HEK293T (cell line): Measurements from ENCODE around the gene IKZF5.
A peak's percentile ranks its signal among the peaks of the same experiment; 100 is the strongest.

Source experiments
- CTCF ChIA-PET: fragments of 350-600 bp; formaldehyde crosslinking; extraction: SDS; loops from one replicate; lab custom pipeline; 2021; ENCODE audit warnings: antibody characterized with exemption, inconsistent platforms; lab: Yijun Ruan, JAX
- POLR2A ChIA-PET: fragments of 350-600 bp; formaldehyde crosslinking; extraction: SDS; loops from one replicate; lab custom pipeline; 2020; ENCODE audit warnings: antibody characterized with exemption, inconsistent platforms; lab: Yijun Ruan, JAX
- DNase-seq: peaks from one replicate; pipeline ENCODE4 v3.0.0; 2012; ENCODE audit warnings: mixed read lengths; ENCODE audit errors: extremely low spot score
- ARNT ChIP-seq: fragments of 450-650 bp; IDR thresholded peaks from 2 replicates; pipeline ENCODE4 v1.6.1; 2017; ENCODE audit warnings: mild to moderate bottlenecking
- BHLHE40 ChIP-seq: fragments of 450-650 bp; IDR thresholded peaks from 2 replicates; pipeline ENCODE4 v1.6.1; 2016; ENCODE audit warnings: mild to moderate bottlenecking, moderate library complexity, borderline replicate concordance
- CTBP1 ChIP-seq: fragments of 450-650 bp; IDR thresholded peaks from 2 replicates; pipeline ENCODE4 v1.6.1; 2016; ENCODE audit warnings: borderline replicate concordance
- ELF4 ChIP-seq: fragments of 450-650 bp; IDR thresholded peaks from 2 replicates; pipeline ENCODE4 v1.6.1; 2017; ENCODE audit warnings: antibody characterized with exemption
- FOXA1 ChIP-seq: fragments of 450-650 bp; IDR thresholded peaks from 2 replicates; pipeline ENCODE4 v1.6.1; 2016; ENCODE audit warnings: mild to moderate bottlenecking
- FOXK2 ChIP-seq: fragments of 450-650 bp; IDR thresholded peaks from 2 replicates; pipeline ENCODE4 v1.6.1; 2016; ENCODE audit warnings: mild to moderate bottlenecking
- FOXM1 ChIP-seq: fragments of 450-650 bp; IDR thresholded peaks from 2 replicates; pipeline ENCODE4 v1.6.1; 2017; ENCODE audit warnings: mild to moderate bottlenecking, borderline replicate concordance
- HDGF ChIP-seq: fragments of 450-650 bp; IDR thresholded peaks from 2 replicates; pipeline ENCODE4 v1.6.1; 2017; ENCODE audit warnings: antibody characterized with exemption, borderline replicate concordance
- L3MBTL2 ChIP-seq: fragments of 450-650 bp; conservative IDR thresholded peaks from 2 replicates; pipeline ENCODE4 v1.6.1; 2016; ENCODE audit warnings: mild to moderate bottlenecking
- LEF1 ChIP-seq: fragments of 450-650 bp; IDR thresholded peaks from 2 replicates; pipeline ENCODE4 v1.6.1; 2017; ENCODE audit warnings: mild to moderate bottlenecking, borderline replicate concordance
- NFRKB ChIP-seq: fragments of 450-650 bp; IDR thresholded peaks from 2 replicates; pipeline ENCODE4 v1.6.1; 2016; ENCODE audit warnings: mild to moderate bottlenecking, moderate library complexity
- SP1 ChIP-seq: fragments of 450-650 bp; IDR thresholded peaks from 2 replicates; pipeline ENCODE4 v1.6.1; 2017
- SUZ12 ChIP-seq: fragments of 450-650 bp; IDR thresholded peaks from 2 replicates; pipeline ENCODE4 v1.6.1; 2016; ENCODE audit warnings: mild to moderate bottlenecking
- TARDBP ChIP-seq: fragments of 450-650 bp; IDR thresholded peaks from 2 replicates; pipeline ENCODE4 v1.6.1; 2016
- ZNF384 ChIP-seq: fragments of 450-650 bp; IDR thresholded peaks from 2 replicates; pipeline ENCODE4 v1.6.1; 2016
- TF ChIP-seq, protein P1 (sequence below): fragments of 450-650 bp; IDR thresholded peaks from 2 replicates; pipeline ENCODE4 v1.6.1; 2016

Gene IKZF5

DNA sequence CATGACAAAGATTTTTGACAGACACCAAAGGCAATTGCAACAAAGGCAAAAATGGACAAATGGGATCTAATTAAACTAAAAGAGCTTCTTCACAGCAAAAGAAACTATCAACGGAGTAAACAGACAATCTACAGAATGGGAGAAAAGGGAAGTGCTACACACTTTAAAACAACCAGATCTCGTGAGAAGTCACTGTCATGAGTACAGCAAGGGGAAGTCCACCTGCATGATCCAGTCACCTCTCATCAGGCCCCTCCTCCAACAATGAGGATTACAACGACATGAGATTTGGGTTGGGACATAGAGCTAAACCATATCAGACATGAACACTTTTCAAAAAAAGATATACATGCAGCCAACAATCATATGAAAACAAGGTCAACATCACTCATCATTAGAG lies 39.9 kb downstream of the IKZF5 start:
- POLR2A ChIA-PET: no interaction called here
- DNase-seq: no peak

DNA sequence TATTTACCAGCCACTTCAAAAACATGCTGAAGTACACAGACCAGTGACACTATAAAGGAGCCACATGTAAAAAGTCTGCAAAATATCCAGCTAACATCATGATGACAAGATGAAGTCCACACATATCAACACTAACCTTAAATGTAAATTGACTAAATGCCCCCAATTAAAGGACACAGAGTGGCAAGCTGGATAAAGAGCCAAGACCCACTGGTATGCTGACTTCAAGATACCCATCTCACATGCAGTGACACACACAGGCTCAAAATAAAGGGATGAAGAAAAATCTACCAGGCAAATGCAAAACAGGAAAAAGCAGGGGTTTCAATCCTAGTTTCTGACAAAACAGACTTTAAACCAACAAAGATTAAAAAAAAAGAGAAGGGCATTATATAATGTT lies 41.7 kb downstream of the IKZF5 start:
- DNase-seq: no peak
- TF ChIP-seq BHLHE40: no peak
- TF ChIP-seq HDGF: no peak
- TF ChIP-seq SP1: no peak
- no peak for TF ChIP-seq TARDBP
- TF ChIP-seq, protein P1, sequence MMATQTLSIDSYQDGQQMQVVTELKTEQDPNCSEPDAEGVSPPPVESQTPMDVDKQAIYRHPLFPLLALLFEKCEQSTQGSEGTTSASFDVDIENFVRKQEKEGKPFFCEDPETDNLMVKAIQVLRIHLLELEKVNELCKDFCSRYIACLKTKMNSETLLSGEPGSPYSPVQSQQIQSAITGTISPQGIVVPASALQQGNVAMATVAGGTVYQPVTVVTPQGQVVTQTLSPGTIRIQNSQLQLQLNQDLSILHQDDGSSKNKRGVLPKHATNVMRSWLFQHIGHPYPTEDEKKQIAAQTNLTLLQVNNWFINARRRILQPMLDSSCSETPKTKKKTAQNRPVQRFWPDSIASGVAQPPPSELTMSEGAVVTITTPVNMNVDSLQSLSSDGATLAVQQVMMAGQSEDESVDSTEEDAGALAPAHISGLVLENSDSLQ: no peak
- no peak for TF ChIP-seq NFRKB
- no peak for TF ChIP-seq FOXK2
- TF ChIP-seq FOXM1: no peak
- TF ChIP-seq ZNF384: no peak
- TF ChIP-seq LEF1: no peak
- no peak for TF ChIP-seq FOXA1
- ChIA-PET CTCF (no interaction called here), POLR2A (no interaction called here)

More for the DNA sequence above, 39.9 kb downstream of the IKZF5 start:
- TF ChIP-seq FOXA1: no peak
- TF ChIP-seq, protein P1: no peak
- TF ChIP-seq SUZ12: no peak
- TF ChIP-seq HDGF: no peak
- no peak for TF ChIP-seq L3MBTL2
- TF ChIP-seq ARNT: no peak
- no peak for TF ChIP-seq CTBP1
- TF ChIP-seq FOXK2: no peak
- TF ChIP-seq ZNF384: no peak
- TF ChIP-seq NFRKB: no peak
- no peak for TF ChIP-seq SP1
- TF ChIP-seq BHLHE40: no peak
- TF ChIP-seq LEF1: no peak
- TF ChIP-seq FOXM1: no peak
- TF ChIP-seq ELF4: no peak
- TF ChIP-seq TARDBP: no peak
- CTCF ChIA-PET: interaction anchor here (0.6 kb wide), 1 partner anchor 14 kb away, joined by 3 read pairs; no protein-coding TSS in a partner anchor

DNA sequence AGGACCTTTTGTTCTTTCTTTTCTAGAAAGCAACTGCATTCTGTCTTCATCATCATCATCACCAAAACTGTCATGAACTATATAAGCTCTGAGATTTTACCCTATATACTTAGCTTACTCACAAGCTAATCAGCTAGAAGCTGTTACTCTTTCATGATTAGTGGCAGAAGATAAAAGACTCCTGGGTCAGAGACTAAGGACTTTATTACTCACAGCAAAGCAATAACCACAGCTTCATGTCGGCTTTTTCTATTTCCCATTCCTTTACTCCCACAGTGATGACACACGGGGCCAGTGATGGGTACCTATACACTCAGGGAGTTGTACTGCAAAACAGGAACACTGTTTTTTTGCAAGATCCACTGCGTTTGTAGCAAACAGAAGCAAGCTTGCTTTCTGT lies 46.2 kb downstream of the IKZF5 start:
- ChIA-PET POLR2A (interaction anchor here (0.8 to 1.1 kb wide), 2 partner anchors 9 to 18 kb away, joined by 3 read pairs; partner anchors contain the start of gene PSTK), CTCF (no interaction called here)
- DNase-seq: no peak
- TF ChIP-seq FOXM1: no peak
- TF ChIP-seq ZNF384: no peak
- TF ChIP-seq L3MBTL2: no peak
- no peak for TF ChIP-seq FOXA1
- TF ChIP-seq NFRKB: no peak
- no peak for TF ChIP-seq ELF4
- TF ChIP-seq LEF1: no peak
- TF ChIP-seq SUZ12: no peak
- TF ChIP-seq ARNT: no peak

DNA sequence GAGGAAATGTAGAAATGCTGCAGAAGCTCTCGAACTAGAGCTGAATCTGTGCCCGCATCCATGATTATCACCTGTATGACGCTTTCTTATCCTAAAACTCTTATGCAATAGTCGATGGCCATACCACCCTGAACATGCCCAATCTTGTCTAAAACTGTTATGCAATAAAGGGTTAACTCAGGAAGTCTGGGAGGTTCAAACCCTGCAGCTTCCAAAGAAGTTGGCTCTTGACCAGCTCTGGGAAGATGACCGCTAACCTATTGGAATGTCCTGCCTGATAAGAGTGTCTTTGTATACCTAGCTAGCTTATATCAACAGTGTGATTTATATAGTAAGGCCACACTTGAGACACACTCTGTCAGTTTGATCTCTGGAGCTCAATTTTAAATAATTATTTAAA lies 51.1 kb downstream of the IKZF5 start:
- ChIA-PET CTCF (no interaction called here), POLR2A (interaction anchor here (1.7 kb wide), 1 partner anchor 23 kb away, joined by 8 read pairs; the partner anchor contains the start of gene PSTK)
- DNase-seq: no peak
- TF ChIP-seq FOXA1: no peak
- no peak for TF ChIP-seq BHLHE40
- TF ChIP-seq, protein P1: no peak
- TF ChIP-seq FOXK2: no peak
- TF ChIP-seq ELF4: no peak
- no peak for TF ChIP-seq ARNT
- no peak for TF ChIP-seq SUZ12
- TF ChIP-seq CTBP1: no peak

DNA sequence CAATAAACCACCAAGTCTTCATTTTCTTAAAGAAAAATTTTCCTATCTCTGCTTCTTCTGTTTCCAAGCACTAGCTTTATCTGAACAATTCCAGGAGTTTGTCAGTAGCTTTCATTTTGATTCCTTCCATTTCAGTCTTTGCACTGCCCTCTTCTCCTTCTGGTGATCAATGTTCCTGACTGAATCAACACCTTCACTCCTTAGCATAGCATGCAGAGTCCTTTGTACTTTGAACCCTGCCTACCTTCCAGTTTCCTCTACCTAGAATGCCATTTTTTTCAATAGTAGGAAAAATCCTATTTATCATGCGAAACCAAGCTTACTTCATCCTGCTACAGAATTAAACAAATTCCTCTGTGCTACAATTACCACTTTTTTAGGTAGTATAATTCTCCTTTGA lies 52.7 kb downstream of the IKZF5 start:
- POLR2A ChIA-PET: no interaction called here
- CTCF ChIA-PET: no interaction called here
- TF ChIP-seq SUZ12 (no peak), LEF1 (no peak), L3MBTL2 (no peak), TARDBP (no peak), ZNF384 (no peak), ELF4 (no peak), ARNT (no peak), SP1 (no peak), BHLHE40 (no peak), HDGF (no peak), NFRKB (no peak), FOXA1 (no peak), FOXM1 (no peak), FOXK2 (no peak), CTBP1 (no peak)
- TF ChIP-seq, protein P1: no peak
- DNase-seq: no peak

DNA sequence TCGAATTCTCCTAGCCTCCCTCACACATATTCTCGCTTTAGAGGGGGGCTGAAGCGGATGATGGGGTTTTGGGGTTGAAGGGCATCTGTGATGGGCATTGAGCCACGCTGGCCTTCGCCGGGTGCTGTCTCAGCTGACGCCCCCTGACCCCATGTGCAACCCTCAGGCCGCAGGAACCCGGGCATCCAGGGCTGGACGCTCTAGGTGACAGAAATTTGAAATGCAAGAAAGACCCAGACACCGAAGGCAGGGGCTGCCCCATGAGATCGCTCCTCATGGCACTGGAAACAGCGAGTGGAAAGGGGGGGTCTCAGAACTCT lies 53.9 kb downstream of the IKZF5 start:
- CTCF ChIA-PET: no interaction called here
- TF ChIP-seq SUZ12 (no peak), ZNF384 (no peak), ARNT (no peak), LEF1 (no peak), FOXK2 (no peak), L3MBTL2 (no peak; the same call in 1 of the 2 replicates), FOXM1 (no peak), NFRKB (no peak), ELF4 (no peak)
- POLR2A ChIA-PET: interaction anchor here (0.9 to 1.8 kb wide), 2 partner anchors 26 to 28 kb away, joined by 3 to 17 read pairs; partner anchors contain the start of gene PSTK
- DNase-seq: peak; percentile 5
